Measurements from ENCODE around the gene ZFP90.

The ZFP90 gene

DNA sequence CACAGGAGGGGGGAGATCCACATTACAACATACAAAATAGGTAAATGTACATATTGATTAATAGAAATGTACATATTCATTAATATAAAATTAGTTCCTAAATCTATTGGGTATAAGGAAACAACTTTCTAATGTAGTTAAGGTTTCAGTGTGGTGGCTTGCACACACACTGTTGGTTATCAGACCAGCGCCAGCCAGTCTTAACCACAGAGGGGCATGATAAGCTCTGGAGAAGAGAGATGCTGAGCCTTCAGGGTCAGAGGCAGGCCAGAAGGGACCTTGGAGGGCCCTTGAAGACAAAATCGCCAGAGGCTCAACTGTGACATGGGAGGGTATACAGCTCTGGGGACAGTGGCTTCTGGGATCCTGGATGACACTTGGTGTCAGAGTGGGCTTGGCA is 10.9 kb upstream of the ZFP90 start:
- no peak overlapping the region for H3K4me3 ChIP-seq (ENCODE audit: low read length)
- TF ChIP-seq, protein P1, sequence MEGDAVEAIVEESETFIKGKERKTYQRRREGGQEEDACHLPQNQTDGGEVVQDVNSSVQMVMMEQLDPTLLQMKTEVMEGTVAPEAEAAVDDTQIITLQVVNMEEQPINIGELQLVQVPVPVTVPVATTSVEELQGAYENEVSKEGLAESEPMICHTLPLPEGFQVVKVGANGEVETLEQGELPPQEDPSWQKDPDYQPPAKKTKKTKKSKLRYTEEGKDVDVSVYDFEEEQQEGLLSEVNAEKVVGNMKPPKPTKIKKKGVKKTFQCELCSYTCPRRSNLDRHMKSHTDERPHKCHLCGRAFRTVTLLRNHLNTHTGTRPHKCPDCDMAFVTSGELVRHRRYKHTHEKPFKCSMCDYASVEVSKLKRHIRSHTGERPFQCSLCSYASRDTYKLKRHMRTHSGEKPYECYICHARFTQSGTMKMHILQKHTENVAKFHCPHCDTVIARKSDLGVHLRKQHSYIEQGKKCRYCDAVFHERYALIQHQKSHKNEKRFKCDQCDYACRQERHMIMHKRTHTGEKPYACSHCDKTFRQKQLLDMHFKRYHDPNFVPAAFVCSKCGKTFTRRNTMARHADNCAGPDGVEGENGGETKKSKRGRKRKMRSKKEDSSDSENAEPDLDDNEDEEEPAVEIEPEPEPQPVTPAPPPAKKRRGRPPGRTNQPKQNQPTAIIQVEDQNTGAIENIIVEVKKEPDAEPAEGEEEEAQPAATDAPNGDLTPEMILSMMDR (IDR thresholded peaks at IDR 0.05; ENCODE audit: insufficient read depth, low read depth, low read length, missing control alignments), result no peak
- no peak for DNase-seq (ENCODE audit: low read depth)

DNA sequence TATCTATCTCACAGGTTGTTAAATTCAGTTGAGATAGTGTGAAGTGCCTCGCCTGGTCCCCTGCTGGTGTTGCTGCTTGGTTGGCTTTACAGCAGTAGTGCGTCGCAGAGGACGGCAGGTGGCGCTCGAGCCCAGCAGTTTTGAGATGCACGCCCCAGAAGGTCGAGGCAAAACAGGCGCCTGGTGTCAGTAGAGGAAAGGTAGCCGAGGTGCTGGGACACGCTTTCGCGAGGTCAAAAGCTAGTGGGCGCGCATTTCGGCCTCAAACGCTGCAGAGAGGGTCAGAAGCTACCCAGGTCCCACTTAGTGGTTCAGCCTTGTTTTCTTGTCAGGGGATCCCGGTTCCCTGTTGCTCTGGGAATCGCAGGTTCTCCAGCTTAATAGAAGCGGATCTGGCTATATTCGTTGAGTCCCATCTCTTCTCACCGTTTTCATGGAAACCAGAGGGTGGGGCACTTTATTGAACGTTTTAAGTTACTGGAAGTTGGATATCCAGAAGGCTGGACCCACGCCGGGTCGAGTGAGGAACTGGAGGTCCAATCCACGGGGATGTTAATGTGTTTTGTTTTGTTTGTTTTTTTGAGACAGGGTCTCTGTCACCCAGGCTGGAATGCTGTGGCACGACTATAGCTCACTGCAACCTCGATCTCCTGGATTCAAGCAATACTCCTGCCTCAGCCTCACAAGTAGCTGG is 10.3 kb upstream of the ZFP90 start:
- peak; percentile 85 for DNase-seq (ENCODE audit: low read depth)
- peak overlapping the region; percentile 15 for H3K4me3 ChIP-seq (ENCODE audit: low read length)
- TF ChIP-seq, protein P1 (IDR thresholded peaks at IDR 0.05; ENCODE audit: insufficient read depth, low read depth, low read length, missing control alignments), result peak; percentile 94

DNA sequence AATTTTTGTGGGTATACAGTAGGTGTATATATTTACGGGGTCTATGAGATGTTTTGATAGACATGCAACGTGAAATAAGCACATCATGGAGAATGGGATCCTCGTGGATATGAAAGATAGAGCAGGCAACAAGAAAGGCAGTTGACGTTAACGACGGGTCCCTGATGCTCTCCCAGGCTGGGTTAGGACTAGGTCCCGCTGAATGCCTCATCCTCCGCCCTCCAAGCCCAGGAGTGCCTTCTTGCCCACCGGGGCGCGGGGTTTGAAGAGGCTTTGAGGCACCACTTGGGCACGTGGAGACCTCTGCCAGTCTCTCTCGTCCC is 9.5 kb upstream of the ZFP90 start:
- TF ChIP-seq, protein P1 (IDR thresholded peaks at IDR 0.05; ENCODE audit: insufficient read depth, low read depth, low read length, missing control alignments), result no peak
- H3K4me3 ChIP-seq (ENCODE audit: low read length), result peak overlapping the region; percentile 69
- DNase-seq (ENCODE audit: low read depth), result no peak

DNA sequence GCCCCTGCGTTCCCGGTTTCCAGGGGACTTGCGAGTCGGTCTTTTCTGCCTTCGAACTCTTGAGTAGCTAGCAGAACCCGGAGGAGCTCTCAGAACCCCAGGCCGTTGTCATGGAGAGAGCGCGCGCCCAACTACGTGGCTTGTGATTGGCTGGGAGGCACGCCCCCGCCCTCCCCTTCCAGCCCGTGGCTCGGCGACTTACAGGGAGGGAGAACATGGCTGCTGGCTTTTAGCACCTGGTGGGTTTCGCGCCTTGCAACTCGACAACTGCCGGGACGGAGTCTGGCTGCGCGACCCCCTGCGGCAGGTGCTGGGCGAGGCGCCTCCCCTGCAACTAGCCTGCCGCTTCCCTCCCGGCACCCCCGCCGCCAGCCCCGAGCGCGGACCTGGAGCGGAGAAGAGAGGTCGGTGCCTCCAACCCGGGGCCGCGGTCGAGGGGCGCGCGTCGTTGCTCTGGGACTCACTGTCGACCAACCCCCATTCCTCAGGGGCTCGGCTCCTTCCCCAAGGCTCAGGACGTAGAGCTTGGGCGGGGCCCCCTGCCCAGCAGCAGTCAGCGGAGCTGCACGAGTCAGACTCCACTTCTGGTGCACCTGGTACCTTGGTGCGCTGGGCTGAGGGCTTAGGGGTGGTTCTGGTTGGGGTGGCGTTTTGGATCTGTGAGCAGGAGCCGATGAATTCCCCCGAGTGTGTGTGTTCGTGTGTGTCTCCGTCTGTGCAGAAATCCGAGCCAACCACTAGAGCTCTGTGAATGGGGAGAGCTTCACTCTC is 9.0 kb upstream of the ZFP90 start:
- H3K4me3 ChIP-seq (ENCODE audit: low read length), result peak overlapping the region; percentile 69
- DNase-seq (ENCODE audit: low read depth), result peak; percentile 89
- TF ChIP-seq, protein P1 (IDR thresholded peaks at IDR 0.05; ENCODE audit: insufficient read depth, low read depth, low read length, missing control alignments), result no peak

DNA sequence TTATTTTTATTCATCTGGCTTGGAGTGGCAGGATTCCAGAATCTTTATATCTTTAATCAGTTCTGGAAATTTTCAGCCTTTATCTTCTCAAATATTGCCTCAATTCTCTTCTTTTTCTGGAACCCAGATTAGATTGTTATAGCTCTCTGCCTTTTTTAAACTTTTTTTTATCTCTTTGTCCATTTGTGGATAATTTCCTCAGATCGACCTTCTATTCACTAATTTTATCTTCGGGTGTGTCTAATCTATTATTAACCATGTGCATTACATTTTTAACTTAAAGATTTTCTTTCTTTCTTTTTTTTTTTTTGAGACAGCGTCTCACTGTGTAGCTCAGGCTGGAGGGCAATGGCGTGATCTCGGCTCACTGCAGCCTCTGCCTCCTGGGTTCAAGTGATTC is 5.2 kb upstream of the ZFP90 start:
- TF ChIP-seq, protein P1 (IDR thresholded peaks at IDR 0.05; ENCODE audit: insufficient read depth, low read depth, low read length, missing control alignments), result no peak
- no peak for DNase-seq (ENCODE audit: low read depth)
- H3K4me3 ChIP-seq (ENCODE audit: low read length), result no peak overlapping the region

DNA sequence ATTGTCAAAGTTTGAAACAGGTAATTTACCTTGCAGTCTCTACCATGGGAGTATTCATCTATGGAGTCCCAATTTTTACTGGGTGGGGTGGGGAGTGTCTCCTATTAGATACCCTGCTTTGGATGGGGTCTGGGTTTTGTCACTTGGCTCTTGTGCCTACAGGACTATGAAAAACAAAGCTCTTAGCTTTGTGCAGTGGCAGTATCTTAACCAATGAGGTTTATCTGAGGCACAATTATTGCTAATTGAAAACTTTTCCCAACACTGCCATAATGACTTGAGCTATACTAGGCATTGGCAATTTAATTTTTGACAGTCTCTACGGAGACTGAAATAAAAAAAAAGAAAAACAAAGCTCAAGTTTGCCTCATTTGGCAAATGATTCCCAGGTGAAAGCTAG is 3.8 kb upstream of the ZFP90 start:
- TF ChIP-seq, protein P1 (IDR thresholded peaks at IDR 0.05; ENCODE audit: insufficient read depth, low read depth, low read length, missing control alignments), result no peak
- no peak overlapping the region for H3K4me3 ChIP-seq (ENCODE audit: low read length)
- DNase-seq (ENCODE audit: low read depth), result no peak
